MM.1S (cell line): ENCODE results near the gene BCAS3.

Experiments
- DNase-seq: peaks from one replicate; pipeline ENCODE4 v3.0.0-alpha.2; 2015
- H2AFZ ChIP-seq: fragments of 300-600 bp; sonication (generic); 2 replicates; pipeline ENCODE4 v1.6.0; 2016; ENCODE audit warnings: antibody characterized with exemption, low read length
- H3F3A ChIP-seq: fragments of 300-600 bp; sonication (generic); 2 replicates; pipeline ENCODE4 v1.6.1; 2016; ENCODE audit warnings: mild to moderate bottlenecking, antibody characterized with exemption, low read length, moderate library complexity, mixed read lengths; ENCODE audit not compliant: insufficient read depth
- H3K27ac ChIP-seq: fragments of 300-600 bp; sonication (generic); 2 replicates; pipeline ENCODE4 v1.5.1; 2016; ENCODE audit warnings: mild to moderate bottlenecking, low read length
- H3K27me3 ChIP-seq: fragments of 300-600 bp; sonication (generic); replicated peaks from 2 replicates; pipeline ENCODE4 v1.6.0; 2016; ENCODE audit warnings: low read length; ENCODE audit not compliant: insufficient read depth
- H3K36me3 ChIP-seq: fragments of 300-600 bp; sonication (generic); replicated peaks from 2 replicates; pipeline ENCODE4 v1.6.1; 2016; ENCODE audit warnings: mild to moderate bottlenecking, low read length, mixed read lengths; ENCODE audit not compliant: insufficient read depth
- H3K4me1 ChIP-seq: fragments of 300-600 bp; sonication (generic); 2 replicates; pipeline ENCODE4 v1.6.1; 2016; ENCODE audit warnings: low read length, mixed read lengths
- H3K4me2 ChIP-seq: fragments of 300-600 bp; sonication (generic); 2 replicates; pipeline ENCODE4 v1.6.0; 2016; ENCODE audit warnings: low read depth, low read length
- H3K4me3 ChIP-seq: fragments of 300-600 bp; sonication (generic); 2 replicates; pipeline ENCODE4 v1.5.1; 2016; ENCODE audit warnings: low read length, mixed read lengths
- H3K79me2 ChIP-seq: fragments of 300-600 bp; sonication (generic); 2 replicates; pipeline ENCODE4 v1.6.1; 2016; ENCODE audit warnings: mixed run types, low read length, mixed read lengths
- H3K9ac ChIP-seq: fragments of 300-600 bp; sonication (generic); 2 replicates; pipeline ENCODE4 v1.6.1; 2016; ENCODE audit warnings: low read length, mixed read lengths
- H3K9me2 ChIP-seq: fragments of 300-600 bp; sonication (generic); replicated peaks from 2 replicates; pipeline ENCODE4 v1.6.1; 2016; ENCODE audit warnings: mild to moderate bottlenecking, low read length, mixed read lengths; ENCODE audit not compliant: insufficient read depth
- H3K9me3 ChIP-seq: fragments of 300-600 bp; sonication (generic); replicated peaks from 2 replicates; pipeline ENCODE4 v1.6.1; 2016; ENCODE audit warnings: mild to moderate bottlenecking, low read length, mixed read lengths; ENCODE audit not compliant: insufficient read depth
- H4K20me1 ChIP-seq: fragments of 300-600 bp; sonication (generic); 2 replicates; pipeline ENCODE4 v1.6.1; 2016; ENCODE audit warnings: mild to moderate bottlenecking, low read length, moderate library complexity, mixed read lengths; ENCODE audit not compliant: insufficient read depth
- CTCF ChIP-seq: fragments of 300-600 bp; sonication (generic); IDR thresholded peaks from 2 replicates; pipeline ENCODE4 v1.5.1; 2016; ENCODE audit warnings: antibody characterized with exemption, low read length, mixed read lengths
- EZH2 ChIP-seq: fragments of 300-600 bp; sonication (generic); optimal IDR thresholded peaks from 2 replicates; pipeline ENCODE3; 2017; ENCODE audit warnings: low read depth, mild to moderate bottlenecking, antibody characterized with exemption, low read length, mixed read lengths
- EZH2phosphoT487 ChIP-seq: fragments of 300-600 bp; sonication (generic); IDR thresholded peaks from 2 replicates; pipeline ENCODE4 v1.6.1; 2018; ENCODE audit warnings: antibody characterized with exemption, low read length

BCAS3 gene

GRCh38 chr17:61404913-61405685, 727.4 kb downstream of the BCAS3 start:
- Histone ChIP-seq H3K4me1 (no peaks in the 10 kb centered on the region), H3K9me3 (no peaks in the 10 kb centered on the region), H3K9ac (no peak overlapping the region), H3K9me2 (no peaks in the 10 kb centered on the region), H4K20me1 (no peaks in the 10 kb centered on the region), H3K36me3 (no peaks in the 10 kb centered on the region), H3K27me3 (peaks cover 62% of the 10 kb centered on the region), H3K27ac (no peak overlapping the region), H2AFZ (no peak overlapping the region), H3K79me2 (no peaks in the 10 kb centered on the region), H3K4me3 (no peak overlapping the region), H3F3A (0 out of 2 replicates have a peak, but pooled peaks cover 2% of the 10 kb centered on the region), H3K4me2 (no peak overlapping the region)
- DNase-seq = no peak
- TF ChIP-seq EZH2 (no peak), EZH2phosphoT487 (no peak)

GRCh38 chr17:61405686-61406536, 728.3 kb downstream of the BCAS3 start:
- Histone ChIP-seq H3K9ac (no peak overlapping the region), H3K4me1 (no peaks in the 10 kb centered on the region), H2AFZ (no peak overlapping the region), H3K4me2 (no peak overlapping the region), H3K27me3 (peaks cover 65% of the 10 kb centered on the region), H3K9me2 (no peaks in the 10 kb centered on the region), H3K79me2 (no peaks in the 10 kb centered on the region), H3K9me3 (no peaks in the 10 kb centered on the region), H4K20me1 (no peaks in the 10 kb centered on the region), H3K36me3 (no peaks in the 10 kb centered on the region), H3K27ac (no peak overlapping the region), H3K4me3 (no peak overlapping the region), H3F3A (0 out of 2 replicates have a peak, but pooled peaks cover 4% of the 10 kb centered on the region)
- no peak for DNase-seq
- TF ChIP-seq CTCF = no peak
- TF ChIP-seq EZH2 = no peak
- no peak for TF ChIP-seq EZH2phosphoT487

- no peak overlapping the region for H3K27ac ChIP-seq
- H3K79me2 ChIP-seq = no peaks in the 10 kb centered on the region
- no peak for DNase-seq
- no peak overlapping the region for H2AFZ ChIP-seq
- H3K36me3 ChIP-seq = no peaks in the 10 kb centered on the region
- TF ChIP-seq EZH2phosphoT487 (no peak), EZH2 (no peak), CTCF (no peak)
- H3K4me2 ChIP-seq = no peak overlapping the region
- H4K20me1 ChIP-seq = no peaks in the 10 kb centered on the region
- H3K27me3 ChIP-seq = peaks cover 59% of the 10 kb centered on the region
- H3F3A ChIP-seq = 0 out of 2 replicates have a peak, but pooled peaks cover 4% of the 10 kb centered on the region
- H3K9me3 ChIP-seq = no peaks in the 10 kb centered on the region
- H3K4me1 ChIP-seq = no peaks in the 10 kb centered on the region
- H3K4me3 ChIP-seq = no peak overlapping the region
- no peaks in the 10 kb centered on the region for H3K9me2 ChIP-seq
- H3K9ac ChIP-seq = no peak overlapping the region
Measured at GRCh38 chr17:61406537-61406845, 728.8 kb downstream of the BCAS3 start.
